HEK293T (cell line): ENCODE results near the gene TSC2.

Experiments used
- ARNT ChIP-seq: fragments of 450-650 bp; IDR thresholded peaks from 2 replicates; pipeline ENCODE4 v1.6.1; 2017; ENCODE audit warnings: mild to moderate bottlenecking
- BHLHE40 ChIP-seq: fragments of 450-650 bp; IDR thresholded peaks from 2 replicates; pipeline ENCODE4 v1.6.1; 2016; ENCODE audit warnings: mild to moderate bottlenecking, moderate library complexity, borderline replicate concordance
- CTBP1 ChIP-seq: fragments of 450-650 bp; IDR thresholded peaks from 2 replicates; pipeline ENCODE4 v1.6.1; 2016; ENCODE audit warnings: borderline replicate concordance
- FOXA1 ChIP-seq: fragments of 450-650 bp; IDR thresholded peaks from 2 replicates; pipeline ENCODE4 v1.6.1; 2016; ENCODE audit warnings: mild to moderate bottlenecking
- FOXK2 ChIP-seq: fragments of 450-650 bp; IDR thresholded peaks from 2 replicates; pipeline ENCODE4 v1.6.1; 2016; ENCODE audit warnings: mild to moderate bottlenecking
- FOXM1 ChIP-seq: fragments of 450-650 bp; IDR thresholded peaks from 2 replicates; pipeline ENCODE4 v1.6.1; 2017; ENCODE audit warnings: mild to moderate bottlenecking, borderline replicate concordance
- HDGF ChIP-seq: fragments of 450-650 bp; IDR thresholded peaks from 2 replicates; pipeline ENCODE4 v1.6.1; 2017; ENCODE audit warnings: antibody characterized with exemption, borderline replicate concordance
- SP1 ChIP-seq: fragments of 450-650 bp; IDR thresholded peaks from 2 replicates; pipeline ENCODE4 v1.6.1; 2017
- SUZ12 ChIP-seq: fragments of 450-650 bp; IDR thresholded peaks from 2 replicates; pipeline ENCODE4 v1.6.1; 2016; ENCODE audit warnings: mild to moderate bottlenecking
- TARDBP ChIP-seq: fragments of 450-650 bp; IDR thresholded peaks from 2 replicates; pipeline ENCODE4 v1.6.1; 2016
- ZNF384 ChIP-seq: fragments of 450-650 bp; IDR thresholded peaks from 2 replicates; pipeline ENCODE4 v1.6.1; 2016
- TF ChIP-seq, protein P1 (sequence below): fragments of 450-650 bp; IDR thresholded peaks from 2 replicates; pipeline ENCODE4 v1.6.1; 2016

DNA sequence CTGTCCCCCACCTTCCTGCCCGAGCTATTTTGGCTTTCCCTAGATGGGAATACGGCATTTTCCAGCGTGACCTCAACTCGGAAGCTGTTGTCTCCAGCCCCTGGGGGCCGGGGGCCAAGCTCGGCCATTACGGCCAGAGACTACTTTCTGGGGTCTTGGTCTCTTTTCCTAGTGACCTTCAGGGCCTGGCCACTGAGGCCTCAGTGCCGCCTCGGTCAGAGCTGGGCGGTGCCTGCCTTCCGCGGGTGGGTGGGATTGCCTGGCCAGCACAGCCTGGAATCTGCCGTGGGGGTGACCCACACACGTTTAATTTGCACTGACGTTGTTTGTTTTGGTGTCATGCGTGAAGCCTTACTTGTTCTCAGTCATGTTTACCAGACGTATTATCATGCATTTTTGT, 29.2 kb downstream of the TSC2 start:
- TF ChIP-seq CTBP1 (no peak), BHLHE40 (no peak), ARNT (no peak), TARDBP (no peak), ZNF384 (no peak), FOXM1 (no peak), SUZ12 (no peak), FOXA1 (no peak), FOXK2 (no peak), SP1 (no peak), HDGF (no peak)
- TF ChIP-seq, protein P1, sequence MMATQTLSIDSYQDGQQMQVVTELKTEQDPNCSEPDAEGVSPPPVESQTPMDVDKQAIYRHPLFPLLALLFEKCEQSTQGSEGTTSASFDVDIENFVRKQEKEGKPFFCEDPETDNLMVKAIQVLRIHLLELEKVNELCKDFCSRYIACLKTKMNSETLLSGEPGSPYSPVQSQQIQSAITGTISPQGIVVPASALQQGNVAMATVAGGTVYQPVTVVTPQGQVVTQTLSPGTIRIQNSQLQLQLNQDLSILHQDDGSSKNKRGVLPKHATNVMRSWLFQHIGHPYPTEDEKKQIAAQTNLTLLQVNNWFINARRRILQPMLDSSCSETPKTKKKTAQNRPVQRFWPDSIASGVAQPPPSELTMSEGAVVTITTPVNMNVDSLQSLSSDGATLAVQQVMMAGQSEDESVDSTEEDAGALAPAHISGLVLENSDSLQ: no peak
